Renal cortical epithelial cell (primary cell): ENCODE data around the gene CEACAM18. TPM values are rescaled to one million over a fixed set of nuclear protein-coding genes. Genes with fewer than 3 reads are reported as not detected.
"Not testable (repeated sequence)": the region's sequence is repeated elsewhere in the genome, so short reads cannot be mapped to it uniquely, and the experiment has no call there.

Experiments
- DNase-seq: peaks from one replicate; pipeline ENCODE4 v3.0.0-alpha.2; 2011; ENCODE audit warnings: low read depth
- total RNA-seq: library from RNA; depleted of rRNA; stranded (reverse); fragments of >200 nt; gene quantifications from 2 replicates; pipeline ENCODE4 v1.2.3, GENCODE V29; 2014

CEACAM18 gene
- not detected in 2 replicates for total RNA-seq

GRCh38 chr19:51478381-51479234 is at the start of gene CEACAM18:
TSS of gene CEACAM18 (plus strand) at chr19:51478539.
- DNase-seq: no peak

DNA sequence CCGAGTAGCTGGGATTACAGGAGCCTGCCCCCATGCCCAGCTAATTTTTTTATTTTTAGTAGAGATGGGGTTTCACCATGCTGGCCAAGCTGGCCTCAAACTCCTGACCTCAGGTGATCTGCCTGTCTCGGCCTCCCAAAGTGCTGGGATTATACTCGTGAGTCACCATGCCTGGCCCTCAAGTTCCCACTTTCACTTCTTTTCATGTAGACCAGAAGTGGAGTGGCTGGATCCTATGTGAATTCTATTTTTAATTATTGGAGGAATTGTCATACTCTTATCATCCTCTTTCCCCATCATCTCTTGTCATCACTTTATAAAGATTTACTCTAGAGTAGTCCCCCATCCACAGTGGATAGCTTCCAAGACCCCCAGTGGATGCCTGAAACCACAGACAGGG is 48.1 kb upstream of the CEACAM18 start:
- no peak for DNase-seq

- DNase-seq: no peak
Measured at GRCh38 chr19:51431124-51431523, 47.2 kb upstream of the CEACAM18 start.

DNA sequence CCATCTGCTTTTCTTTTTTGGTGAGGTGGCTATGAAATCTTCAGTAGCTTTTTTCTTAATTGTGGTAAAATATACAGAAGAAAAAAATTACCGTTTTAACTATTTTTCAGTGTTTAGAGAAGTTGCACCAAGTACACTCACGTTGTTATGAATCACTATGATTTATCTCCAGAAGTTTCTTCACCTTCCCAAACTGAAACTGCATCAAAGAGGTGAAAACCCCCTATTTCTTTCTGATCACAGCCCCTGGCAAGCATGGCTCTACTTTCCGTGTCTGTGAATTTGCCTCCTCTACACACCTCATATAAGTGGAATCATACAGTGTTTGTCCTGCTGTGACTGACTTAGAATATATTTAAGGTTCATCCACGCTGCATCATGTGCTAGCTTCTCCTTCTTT is 45.3 kb upstream of the CEACAM18 start:
- no peak for DNase-seq

DNA sequence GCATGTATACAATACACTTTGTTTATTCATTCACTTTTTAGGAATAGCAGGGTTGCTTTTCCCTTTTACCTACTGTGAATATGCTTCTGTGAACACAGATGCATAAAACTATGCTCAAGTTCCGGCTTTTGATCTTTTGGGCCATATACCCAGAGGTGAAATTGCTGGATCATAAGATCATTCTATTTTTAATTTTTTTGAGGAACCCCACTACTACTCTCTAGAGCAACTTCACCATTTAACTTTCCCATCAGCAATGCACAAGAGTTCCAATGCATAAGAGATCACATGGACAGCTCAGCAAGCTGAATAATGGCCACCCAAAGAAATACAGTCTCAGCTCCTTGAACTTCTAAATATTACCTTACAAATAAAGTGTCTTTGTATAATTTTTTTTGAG is 43.9 kb upstream of the CEACAM18 start:
- DNase-seq: no peak

DNA sequence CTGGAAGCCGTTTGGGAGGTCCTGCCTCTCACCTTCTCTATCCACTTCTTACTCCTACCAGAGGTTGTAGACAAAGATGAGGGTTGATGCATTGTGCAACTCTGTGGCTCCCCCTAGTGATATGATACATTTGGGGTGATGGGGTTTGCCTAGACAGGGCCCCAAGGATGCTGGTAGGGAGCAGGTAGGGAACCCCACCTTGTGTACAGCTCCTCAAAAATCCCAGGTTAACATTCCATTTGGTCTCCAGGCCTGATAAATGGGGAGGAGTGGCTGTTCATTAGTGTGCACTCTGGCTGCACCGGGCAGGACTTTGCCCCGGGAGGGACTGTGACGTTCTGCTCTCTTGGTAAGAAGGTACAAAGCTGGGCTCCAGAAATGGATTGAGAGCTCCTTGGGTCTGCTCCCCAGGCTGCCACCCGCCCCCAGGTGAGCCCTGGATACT is 39.3 kb upstream of the CEACAM18 start:
- no peak for DNase-seq

DNA sequence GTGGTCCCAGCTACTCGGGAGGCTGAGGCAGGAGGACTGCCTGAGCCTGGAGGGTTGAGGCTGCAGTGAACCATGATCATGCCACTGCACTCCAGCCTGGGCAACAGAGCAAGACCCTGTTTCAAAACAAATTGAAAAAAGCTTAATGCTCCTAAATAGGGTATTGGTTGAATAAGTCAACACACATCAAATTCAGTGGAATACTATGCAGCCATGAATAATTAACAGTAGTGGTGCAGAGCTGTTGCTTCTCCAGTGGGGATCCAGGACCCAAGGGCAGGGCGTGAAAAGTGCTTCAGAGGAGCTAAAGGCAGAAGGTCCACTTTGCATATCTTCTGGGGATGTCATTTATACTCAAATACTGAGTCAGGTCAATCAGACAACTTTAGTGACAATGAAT is 38.3 kb upstream of the CEACAM18 start:
- DNase-seq: no peak

- DNase-seq: no peak
Measured at GRCh38 chr19:51440846-51441409, 37.4 kb upstream of the CEACAM18 start.

DNA sequence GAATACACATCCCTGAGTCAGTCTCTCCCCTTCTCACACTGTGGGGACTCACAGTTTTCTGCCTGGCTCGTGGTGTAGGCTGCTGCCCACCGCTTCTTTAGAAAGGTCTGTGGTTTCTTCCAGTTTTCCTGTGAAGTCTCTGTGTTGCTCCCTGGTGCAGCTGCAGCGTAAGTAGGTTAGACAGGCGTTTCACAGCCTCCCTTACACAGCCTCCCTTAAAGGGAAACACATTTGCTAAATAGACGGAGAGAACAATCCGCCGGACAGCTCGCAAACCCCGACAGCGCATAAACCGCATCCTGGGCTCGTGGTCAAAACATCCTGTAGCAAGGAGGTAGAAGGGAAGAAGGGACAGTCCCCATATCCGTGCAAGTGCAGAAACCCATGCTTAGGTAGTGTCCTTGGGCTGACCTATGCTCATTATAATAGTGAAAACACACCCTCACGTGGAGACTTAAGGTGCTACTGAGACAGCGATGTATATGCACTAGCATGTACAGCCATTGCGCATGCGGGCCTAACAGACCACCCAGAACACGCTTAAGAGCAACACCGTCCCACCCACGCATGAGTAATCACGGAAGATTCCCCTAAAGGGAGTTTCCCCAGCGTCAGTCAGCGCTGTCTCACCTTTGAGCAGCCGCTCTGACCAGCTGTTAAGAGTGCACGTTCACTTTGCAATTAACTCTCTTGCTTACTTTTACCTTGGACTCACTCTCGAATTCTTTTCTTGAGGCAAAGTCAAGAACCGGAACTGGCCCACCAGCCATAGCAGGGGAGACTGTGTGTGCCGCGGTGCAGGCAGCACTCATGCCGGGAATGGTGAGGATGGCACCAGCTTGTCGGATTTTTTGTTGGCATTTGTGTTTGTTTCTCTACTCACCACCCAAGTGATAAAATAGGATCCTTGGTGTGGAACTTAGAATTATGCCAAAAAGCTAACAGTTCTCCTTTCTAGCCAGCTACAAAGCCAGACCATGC is 36.6 kb upstream of the CEACAM18 start:
- no peak for DNase-seq

DNA sequence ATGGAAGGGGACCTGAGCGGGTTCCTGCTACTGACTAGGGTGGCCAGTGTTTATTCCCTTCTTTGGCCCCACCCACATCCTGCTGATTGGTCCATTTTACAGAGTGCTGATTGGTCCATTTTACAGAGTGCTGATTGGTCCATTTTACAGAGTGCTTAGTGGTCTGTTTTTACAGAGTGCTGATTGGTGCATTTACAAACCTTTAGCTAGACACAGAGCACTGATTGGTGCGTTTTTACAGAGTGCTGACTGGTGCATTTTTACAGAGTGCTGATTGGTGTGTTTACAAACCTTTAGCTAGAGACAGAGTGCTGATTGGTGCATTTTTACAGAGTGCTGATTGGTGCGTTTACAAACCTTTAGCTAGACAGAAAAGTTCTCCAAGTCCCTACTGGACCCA is 30.8 kb upstream of the CEACAM18 start:
- not testable (repeated sequence) for DNase-seq

GRCh38 chr19:51448011-51448410 is 30.3 kb upstream of the CEACAM18 start:
- no peak for DNase-seq

DNA sequence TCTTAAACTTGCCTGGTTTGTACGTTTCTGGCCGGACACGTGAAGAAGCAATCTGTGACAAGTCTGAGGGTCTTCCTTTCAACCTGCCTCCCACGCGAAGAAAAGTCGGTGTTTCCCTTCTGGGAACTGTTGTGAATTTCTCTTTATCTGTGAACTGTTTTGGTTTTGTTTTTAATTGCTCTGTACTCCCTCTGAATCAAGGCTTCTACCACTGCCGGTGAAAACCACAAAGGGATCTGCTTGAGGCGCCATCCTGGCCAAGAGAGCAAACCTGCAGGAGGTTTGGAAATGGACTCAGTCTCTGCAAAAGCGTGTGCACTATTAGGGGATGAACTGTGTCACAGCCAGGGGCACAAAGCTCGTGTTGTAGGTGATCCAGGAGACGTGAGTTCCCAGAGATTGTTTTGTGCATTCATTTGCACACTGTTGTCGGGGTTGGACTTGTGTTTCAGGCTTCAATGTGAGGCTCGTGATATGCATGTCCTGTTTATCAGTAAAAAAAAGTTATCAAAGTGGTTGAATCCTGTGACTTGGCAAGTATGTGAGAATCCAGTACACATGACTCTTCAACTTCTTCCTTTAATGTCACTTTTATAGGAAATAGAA is 29.8 kb upstream of the CEACAM18 start:
- DNase-seq: no peak

GRCh38 chr19:51450730-51451307 is 27.5 kb upstream of the CEACAM18 start:
- DNase-seq: no peak

- no peak for DNase-seq
Measured at GRCh38 chr19:51456541-51457290, 21.6 kb upstream of the CEACAM18 start.

- no peak for DNase-seq
Measured at GRCh38 chr19:51457351-51458013, 20.9 kb upstream of the CEACAM18 start.

GRCh38 chr19:51458051-51458645 is 20.2 kb upstream of the CEACAM18 start, which contains the start of gene SIGLEC8:
TSS of gene SIGLEC8 (minus strand) at chr19:51458454. CDS start at chr19:51458387, 67 bp downstream.
- no peak for DNase-seq

GRCh38 chr19:51458899-51459505 is 19.3 kb upstream of the CEACAM18 start:
- no peak for DNase-seq

DNA sequence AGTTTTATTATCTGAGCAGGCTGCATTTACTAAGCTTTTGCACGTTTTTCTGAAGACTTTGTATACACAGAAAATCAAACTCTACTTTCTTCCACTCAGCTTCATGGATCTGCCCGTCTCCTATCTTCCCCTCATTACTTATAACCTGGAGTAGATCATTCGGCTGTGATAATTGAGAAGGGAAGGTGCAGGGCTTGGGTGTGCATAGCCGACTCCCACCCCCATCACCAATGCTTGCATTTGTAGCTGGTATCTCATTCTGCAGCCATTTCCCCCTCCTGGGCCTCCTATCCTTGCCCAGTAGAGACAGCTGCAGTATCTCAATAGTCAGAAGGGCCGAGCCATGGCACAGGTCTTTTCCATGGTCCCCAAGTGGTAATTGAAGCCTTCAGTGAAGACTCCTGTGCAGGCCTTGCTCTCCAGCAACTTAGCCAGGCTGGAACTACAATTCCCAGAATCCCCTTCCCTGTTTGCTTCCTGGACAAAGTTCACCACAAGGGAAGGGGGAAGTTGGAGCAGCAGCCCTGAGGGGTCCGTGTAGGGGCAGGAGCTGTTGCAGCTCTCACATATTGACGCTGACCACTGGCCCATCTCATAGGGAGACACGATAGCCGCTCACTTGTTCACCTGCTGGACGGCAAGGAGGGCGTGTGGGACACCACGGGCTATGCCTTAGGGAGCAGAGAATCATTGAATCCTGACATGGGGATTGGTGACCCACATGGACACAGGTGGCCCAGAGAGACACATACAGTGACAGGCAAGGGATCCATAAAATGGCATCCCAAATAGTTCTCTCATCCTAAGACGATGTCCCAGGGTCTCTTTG is 18.0 kb upstream of the CEACAM18 start:
- DNase-seq: no peak
